ENCODE results near the gene CAMK2N2. TPM values are rescaled to one million over a fixed set of nuclear protein-coding genes. Genes with fewer than 3 reads are reported as not detected.

CAMK2N2 gene
- total RNA-seq, 1 donor from 2014 or later = 1.4 TPM

- peaks cover 27% of the 10 kb centered on the region for H3K27me3 Mint-ChIP-seq
- no peak overlapping the region for H3K4me3 Mint-ChIP-seq (ENCODE audit: low read depth)
- TF ChIP-seq CTCF (IDR thresholded peaks at IDR 0.05; ENCODE audit: unreplicated experiment) = no peak
- no peaks in the 10 kb centered on the region for H3K9me3 Mint-ChIP-seq (ENCODE audit: low read depth)
- no peak for DNase-seq (ENCODE audit: low spot score, unreplicated experiment)
- H3K36me3 Mint-ChIP-seq (ENCODE audit: insufficient read depth) = peaks cover 3% of the 10 kb centered on the region
- no peak overlapping the region for H3K27ac Mint-ChIP-seq
- peaks cover 6% of the 10 kb centered on the region for H3K4me1 Mint-ChIP-seq (ENCODE audit: low read depth)
Measured at GRCh38 chr3:184236033-184236410, 25.3 kb downstream of the CAMK2N2 start.

- Mint-ChIP-seq H3K27ac (no peak overlapping the region), H3K4me3 (ENCODE audit: low read depth) (no peak overlapping the region), H3K27me3 (peaks cover 30% of the 10 kb centered on the region), H3K9me3 (ENCODE audit: low read depth) (no peaks in the 10 kb centered on the region), H3K4me1 (ENCODE audit: low read depth) (peaks cover 8% of the 10 kb centered on the region), H3K36me3 (ENCODE audit: insufficient read depth) (peaks cover 3% of the 10 kb centered on the region)
- DNase-seq (ENCODE audit: low spot score, unreplicated experiment) = no peak
- no peak for TF ChIP-seq CTCF (IDR thresholded peaks at IDR 0.05; ENCODE audit: unreplicated experiment)
Measured at GRCh38 chr3:184235381-184236032, 25.8 kb downstream of the CAMK2N2 start.

GRCh38 chr3:184234671-184235380 is 26.5 kb downstream of the CAMK2N2 start:
- Mint-ChIP-seq H3K4me1 (ENCODE audit: low read depth) (peaks cover 8% of the 10 kb centered on the region), H3K36me3 (ENCODE audit: insufficient read depth) (peaks cover 3% of the 10 kb centered on the region), H3K27ac (no peak overlapping the region), H3K4me3 (ENCODE audit: low read depth) (no peak overlapping the region), H3K9me3 (ENCODE audit: low read depth) (no peaks in the 10 kb centered on the region), H3K27me3 (peaks cover 30% of the 10 kb centered on the region)
- DNase-seq (ENCODE audit: low spot score, unreplicated experiment) = no peak
- TF ChIP-seq CTCF (IDR thresholded peaks at IDR 0.05; ENCODE audit: unreplicated experiment) = no peak

GRCh38 chr3:184234224-184234623 is 27.1 kb downstream of the CAMK2N2 start:
- H3K36me3 Mint-ChIP-seq (ENCODE audit: insufficient read depth) = peaks cover 3% of the 10 kb centered on the region
- no peak overlapping the region for H3K4me3 Mint-ChIP-seq (ENCODE audit: low read depth)
- peaks cover 8% of the 10 kb centered on the region for H3K4me1 Mint-ChIP-seq (ENCODE audit: low read depth)
- H3K27me3 Mint-ChIP-seq = peaks cover 30% of the 10 kb centered on the region
- no peak for DNase-seq (ENCODE audit: low spot score, unreplicated experiment)
- TF ChIP-seq CTCF (IDR thresholded peaks at IDR 0.05; ENCODE audit: unreplicated experiment) = no peak
- no peak overlapping the region for H3K27ac Mint-ChIP-seq
- no peaks in the 10 kb centered on the region for H3K9me3 Mint-ChIP-seq (ENCODE audit: low read depth)

- peaks cover 38% of the 10 kb centered on the region for H3K27me3 Mint-ChIP-seq
- H3K4me1 Mint-ChIP-seq (ENCODE audit: low read depth) = peaks cover 8% of the 10 kb centered on the region
- no peak for DNase-seq (ENCODE audit: low spot score, unreplicated experiment)
- no peaks in the 10 kb centered on the region for H3K9me3 Mint-ChIP-seq (ENCODE audit: low read depth)
- H3K27ac Mint-ChIP-seq = no peak overlapping the region
- no peak overlapping the region for H3K4me3 Mint-ChIP-seq (ENCODE audit: low read depth)
- TF ChIP-seq CTCF (IDR thresholded peaks at IDR 0.05; ENCODE audit: unreplicated experiment) = no peak
- peaks cover 3% of the 10 kb centered on the region for H3K36me3 Mint-ChIP-seq (ENCODE audit: insufficient read depth)
Measured at GRCh38 chr3:184233127-184233843, 28.1 kb downstream of the CAMK2N2 start.

All from progenitor cell of endocrine pancreas (in vitro differentiated cells).